ENCODE measurements around the gene HAUS6.

DNA sequence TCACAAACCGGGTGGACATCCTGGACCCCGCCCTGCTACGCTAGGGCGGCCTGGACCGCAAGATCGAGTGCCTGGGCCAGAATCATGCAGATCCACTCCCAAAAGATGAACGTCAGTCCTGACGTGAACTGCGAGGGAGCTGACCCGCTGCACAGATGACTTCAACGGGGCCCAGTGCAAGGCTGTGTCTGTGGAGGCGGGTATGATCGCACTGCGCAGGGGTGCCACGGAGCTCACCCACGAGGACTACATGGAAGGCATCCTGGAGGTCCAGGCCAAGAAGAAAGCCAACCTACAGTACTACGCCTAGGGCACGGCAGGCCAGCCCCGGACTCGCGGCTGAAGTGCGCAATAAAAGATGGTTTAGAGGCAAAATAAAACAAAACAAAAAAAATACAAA, 74.9 kb downstream of the HAUS6 start:
- TF ChIP-seq CTCF (IDR thresholded peaks at IDR 0.05; ENCODE audit: insufficient read depth, low read depth, low read length) (no peak), EZH2 (IDR thresholded peaks at IDR 0.05; ENCODE audit: insufficient read depth, low read length) (no peak)
